HG02588 (cell line): ENCODE results near the gene CA10.

Source experiments
- ATAC-seq: cut with Tn5 transposase; IDR thresholded peaks from one replicate; pipeline ENCODE4 v1.9.1; 2021; ENCODE audit warnings: mild to moderate bottlenecking, moderate library complexity; ENCODE audit not compliant: unreplicated experiment

Gene CA10

GRCh38 chr17:51736356-51736755, 422.2 kb downstream of the CA10 start:
- ATAC-seq: no peak

- ATAC-seq: no peak
Observed at GRCh38 chr17:51734976-51735375, 423.5 kb downstream of the CA10 start.

GRCh38 chr17:51734462-51734861, 424.1 kb downstream of the CA10 start:
- ATAC-seq: no peak

- ATAC-seq: no peak
Observed at GRCh38 chr17:51733166-51733565, 425.3 kb downstream of the CA10 start.

GRCh38 chr17:51731941-51732722, 426.4 kb downstream of the CA10 start:
- ATAC-seq: no peak

- no peak for ATAC-seq
Observed at GRCh38 chr17:51730303-51731050, 428.0 kb downstream of the CA10 start.

- no peak for ATAC-seq
Observed at GRCh38 chr17:51725185-51725584, 433.3 kb downstream of the CA10 start.

- no peak for ATAC-seq
Observed at GRCh38 chr17:51724043-51724580, 434.4 kb downstream of the CA10 start.

GRCh38 chr17:51722994-51723393, 435.5 kb downstream of the CA10 start:
- ATAC-seq: no peak

GRCh38 chr17:51721730-51722129, 436.8 kb downstream of the CA10 start:
- no peak for ATAC-seq

- ATAC-seq: no peak
Observed at GRCh38 chr17:51720439-51720838, 438.1 kb downstream of the CA10 start.

GRCh38 chr17:51718983-51719382, 439.5 kb downstream of the CA10 start:
- no peak for ATAC-seq

GRCh38 chr17:51711581-51711980, 446.9 kb downstream of the CA10 start:
- ATAC-seq: no peak

GRCh38 chr17:51710634-51710979, 447.9 kb downstream of the CA10 start:
- no peak for ATAC-seq

GRCh38 chr17:51709694-51710633, 448.6 kb downstream of the CA10 start:
- ATAC-seq: no peak

- ATAC-seq: no peak
Observed at GRCh38 chr17:51707216-51707615, 451.3 kb downstream of the CA10 start.

- no peak for ATAC-seq
Observed at GRCh38 chr17:51706093-51706492, 452.4 kb downstream of the CA10 start.

GRCh38 chr17:51703361-51704341, 454.9 kb downstream of the CA10 start:
- no peak for ATAC-seq

- ATAC-seq: no peak
Observed at GRCh38 chr17:51702963-51703360, 455.6 kb downstream of the CA10 start.

- no peak for ATAC-seq
Observed at GRCh38 chr17:51701501-51701900, 457.0 kb downstream of the CA10 start.
